ENCODE results near the gene PWWP2B.
A peak's percentile ranks its signal among the peaks of the same experiment; 100 is the strongest.

Gene PWWP2B

DNA sequence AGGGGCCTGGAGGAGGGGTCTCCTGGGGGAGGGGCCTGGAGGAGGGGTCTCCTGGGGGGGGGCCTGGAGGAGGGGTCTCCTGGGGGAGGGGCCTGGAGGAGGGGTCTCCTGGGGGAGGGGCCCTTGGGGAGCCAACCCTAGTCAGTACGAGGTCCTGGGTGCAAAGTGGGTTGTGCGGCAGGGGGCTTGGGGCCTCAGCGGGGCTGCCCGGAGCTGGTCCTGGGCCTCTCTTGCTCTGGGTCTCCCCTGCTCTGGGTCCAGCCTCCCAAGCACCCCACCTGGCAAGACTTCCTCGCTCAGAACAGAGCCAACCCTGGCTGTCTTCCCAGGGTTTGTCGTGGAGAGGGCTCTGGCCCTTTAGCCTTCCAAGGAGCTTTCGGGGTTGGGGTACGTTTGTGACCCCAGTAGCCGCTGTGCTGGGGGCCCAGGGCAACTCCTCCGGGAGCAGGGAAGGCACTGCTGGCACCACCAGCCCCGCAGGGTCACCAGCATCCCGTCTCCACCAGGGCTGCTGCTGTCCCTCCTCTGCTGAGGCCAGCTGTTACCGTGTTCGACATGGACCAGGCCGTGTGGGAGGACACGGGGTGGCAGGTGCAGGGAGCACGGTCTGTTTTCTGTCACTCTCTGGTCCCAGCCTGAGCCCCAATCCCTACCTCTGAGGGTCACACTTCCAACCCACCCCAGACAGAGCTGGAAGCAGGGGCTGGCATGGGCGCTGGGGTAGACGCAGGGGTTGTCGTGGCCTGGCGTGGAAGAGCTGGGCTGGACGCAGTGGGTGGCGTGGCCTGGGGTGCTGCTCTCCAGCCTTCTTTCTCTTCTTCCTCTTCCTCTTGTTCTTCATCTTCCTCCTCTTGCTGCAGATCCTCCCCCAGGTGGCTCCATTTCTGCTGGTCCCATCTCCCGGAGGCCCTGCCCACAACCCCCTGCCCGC is 22.8 kb downstream of the PWWP2B start:
- DNase-seq (ENCODE audit: low spot score): no peak

DNA sequence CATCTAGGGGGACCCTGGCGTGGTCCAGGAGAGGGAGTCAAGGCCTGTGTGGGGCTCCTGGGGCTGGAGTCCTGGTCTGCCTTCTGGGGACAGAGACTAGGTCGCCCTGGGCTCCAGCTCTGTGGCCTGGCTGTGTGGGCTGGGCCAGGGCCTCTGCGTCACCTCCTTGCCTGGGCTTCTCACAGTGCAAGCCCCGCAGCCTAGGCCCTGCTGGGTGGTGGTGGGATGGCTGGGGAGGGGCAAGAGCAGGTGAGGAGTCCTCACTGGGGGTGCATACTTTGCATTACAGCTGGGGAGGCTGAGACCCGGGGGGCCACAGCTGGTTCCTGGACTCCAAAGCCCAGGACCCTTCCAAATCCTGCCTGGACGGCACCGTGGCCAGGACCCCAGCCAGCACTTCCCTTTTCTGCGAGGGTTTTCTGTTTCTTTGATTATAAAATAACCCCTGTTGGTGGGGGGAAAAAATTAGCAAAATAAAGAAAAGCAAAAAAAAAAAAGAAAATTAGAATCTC is 23.5 kb downstream of the PWWP2B start:
- no peak for DNase-seq (ENCODE audit: low spot score)

DNA sequence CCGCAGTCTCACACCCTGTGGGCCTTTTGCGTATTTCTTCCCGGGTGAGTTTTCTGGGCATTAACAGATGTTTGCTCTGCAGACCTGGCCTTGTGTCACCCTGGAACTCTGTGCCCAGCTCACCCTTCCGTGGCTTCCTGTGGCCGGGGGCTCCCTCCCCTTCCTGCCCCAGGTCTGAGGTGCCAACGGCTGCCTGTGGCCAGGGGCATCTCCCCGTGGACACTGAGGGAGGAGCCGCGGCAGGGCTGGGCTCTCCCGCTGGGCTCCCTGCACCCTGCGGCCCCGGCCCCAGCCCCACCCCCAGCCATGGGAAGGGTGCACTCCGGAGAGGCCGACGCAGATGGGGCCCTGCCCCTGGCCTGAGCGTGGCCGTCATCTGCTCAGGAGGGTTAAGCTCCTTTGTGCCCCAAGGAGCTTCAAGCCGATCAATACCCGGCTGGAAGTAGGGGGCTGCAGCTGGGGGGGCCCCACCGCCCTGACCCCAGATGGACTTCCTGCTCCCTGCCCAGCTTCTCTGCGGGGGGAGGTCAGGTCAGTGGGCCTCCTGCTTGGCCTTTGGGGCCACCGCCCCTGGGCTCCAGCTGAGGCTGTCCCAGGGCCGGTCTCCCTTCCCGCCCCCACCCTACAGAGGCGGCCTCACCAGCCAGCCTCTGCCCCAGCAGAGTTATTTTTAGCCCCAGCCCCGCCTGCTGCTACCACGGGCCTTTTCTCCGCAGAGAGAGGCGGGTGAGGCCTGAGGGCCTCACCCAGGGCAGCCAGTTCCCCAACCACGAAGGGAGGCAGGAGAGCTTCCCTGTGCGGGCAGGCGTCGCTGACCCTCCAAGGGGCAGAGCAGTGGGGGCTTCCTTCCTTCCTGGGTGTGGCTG is 24.2 kb downstream of the PWWP2B start:
- DNase-seq (ENCODE audit: low spot score): peak; percentile 92

DNA sequence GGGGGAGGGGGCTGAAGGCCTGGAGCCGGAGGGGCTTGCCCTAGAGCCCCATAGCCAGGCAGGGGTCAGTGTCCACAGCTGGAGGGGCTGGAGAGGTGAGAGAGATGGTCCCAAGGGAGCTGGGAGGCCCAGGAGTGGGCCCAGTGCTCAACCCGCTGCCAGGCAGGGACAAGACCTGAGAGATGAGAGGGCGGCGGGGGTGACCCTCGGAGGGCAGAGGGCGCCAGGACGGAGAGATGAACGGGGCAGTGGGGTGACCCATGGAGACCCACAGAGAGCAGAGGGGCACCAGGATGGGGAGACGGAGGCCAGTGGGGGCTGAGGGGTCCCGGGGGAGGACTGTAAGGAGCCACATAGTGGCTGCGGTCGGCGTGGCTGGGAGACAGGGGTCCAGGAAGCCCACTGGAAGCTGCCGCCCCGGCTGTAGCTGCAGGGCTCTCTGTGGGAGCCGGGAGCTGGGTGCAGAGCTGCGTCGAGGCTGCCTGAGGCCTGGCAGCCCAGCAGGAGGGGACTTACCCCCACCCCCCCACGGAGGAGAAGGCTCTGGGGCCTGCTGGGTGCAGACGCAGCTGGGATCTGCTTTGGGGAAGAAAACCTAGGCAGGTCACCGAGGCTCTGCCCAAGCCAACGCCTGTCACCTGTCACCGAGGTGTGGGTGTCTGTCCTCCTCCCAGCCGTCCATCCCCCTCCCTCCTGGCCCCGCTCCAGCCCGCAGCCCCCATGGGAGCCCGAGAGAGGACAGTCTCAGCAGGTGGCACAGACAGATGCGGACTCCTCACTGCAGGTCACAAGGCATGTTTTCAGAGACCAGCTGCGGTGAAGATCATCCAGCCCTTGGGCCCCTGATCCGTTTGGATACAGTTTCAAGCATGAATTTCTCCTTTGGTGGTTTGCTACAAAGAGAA is 25.1 kb downstream of the PWWP2B start:
- no peak for DNase-seq (ENCODE audit: low spot score)

DNA sequence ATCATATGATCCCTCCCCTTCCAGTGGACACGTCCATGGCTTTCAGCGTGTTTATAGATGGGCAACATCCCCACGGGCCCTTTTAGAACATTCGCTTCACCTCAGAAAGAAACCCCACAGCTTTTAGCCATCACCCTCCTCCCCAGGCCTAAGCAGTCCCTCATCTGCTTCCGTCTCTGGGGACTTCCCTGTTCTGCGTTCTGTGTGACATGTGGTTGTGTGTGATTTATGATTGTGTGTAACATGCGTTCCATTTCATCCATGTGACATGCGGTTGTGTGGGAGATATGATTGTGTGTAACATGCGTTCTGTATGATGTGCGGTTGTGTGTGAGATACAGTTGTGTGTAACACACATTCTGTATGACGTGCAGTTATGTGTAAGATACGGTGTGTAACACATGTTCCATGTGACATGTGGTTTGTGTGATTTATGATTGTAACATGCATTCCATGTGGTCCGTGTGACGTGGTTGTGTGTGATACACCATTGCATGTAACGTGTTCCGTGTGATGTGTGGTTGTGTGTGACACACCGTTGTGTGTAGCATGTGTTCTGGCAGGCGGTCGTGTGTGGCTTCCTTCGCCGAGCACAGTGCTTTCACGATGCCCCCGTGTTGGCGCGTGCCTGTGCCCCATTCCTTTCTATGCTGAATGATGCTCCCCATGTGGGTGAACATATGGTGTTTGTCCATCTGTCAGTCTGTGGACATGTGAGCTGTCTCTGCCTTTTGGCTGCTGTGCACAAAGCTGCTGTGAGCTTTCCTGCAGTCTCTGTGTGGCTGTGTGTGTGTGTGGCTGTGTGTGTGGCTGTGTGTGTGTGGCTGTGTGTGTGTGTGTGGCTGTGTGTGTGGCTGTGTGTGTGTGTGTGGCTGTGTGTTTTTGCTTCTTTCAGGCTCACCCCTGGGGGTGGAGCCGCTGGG is 26.2 kb downstream of the PWWP2B start:
- DNase-seq (ENCODE audit: low spot score): no peak

DNA sequence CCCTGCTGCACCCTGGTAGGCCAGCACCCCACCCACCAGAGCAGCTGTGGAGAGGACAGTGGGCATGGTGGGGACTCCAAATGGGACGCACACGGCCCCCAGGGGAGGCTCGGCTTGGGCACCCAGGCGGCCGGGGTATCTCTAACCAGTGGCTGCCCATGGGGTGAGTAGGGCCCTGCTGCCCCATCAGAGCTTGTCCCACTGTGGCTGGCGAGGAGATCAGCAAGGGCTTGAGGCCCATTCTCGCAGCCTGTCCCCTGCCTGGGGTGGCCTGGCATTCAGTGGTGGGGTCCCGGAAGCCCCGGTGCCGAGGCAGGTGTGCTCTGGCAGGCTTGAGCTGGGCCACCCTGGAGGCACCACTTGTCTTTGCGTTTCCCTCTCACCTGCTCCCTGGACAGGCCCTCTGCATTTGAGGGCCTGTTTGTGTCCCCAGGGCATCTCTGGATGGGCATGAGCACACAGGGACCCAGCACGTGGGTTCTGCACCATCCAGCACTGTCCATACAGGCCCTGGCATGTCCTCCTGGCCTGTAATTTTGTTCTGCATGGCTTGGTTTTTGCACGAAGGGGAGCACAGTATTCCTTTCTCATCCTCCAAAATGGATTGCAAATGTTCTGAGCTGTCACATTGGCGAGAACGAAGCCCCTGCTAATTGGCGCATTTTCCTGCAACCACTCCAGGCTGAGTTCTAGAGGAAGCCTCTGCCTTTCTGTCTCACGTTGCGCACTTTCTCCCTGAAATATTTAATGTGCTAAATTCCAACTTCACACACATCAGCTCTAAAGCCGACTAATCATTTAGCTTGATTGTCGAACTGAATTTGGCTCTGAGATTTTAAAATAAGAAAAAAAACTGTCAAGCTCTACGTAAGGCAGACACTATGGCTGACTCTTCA is 27.2 kb downstream of the PWWP2B start:
- no peak for DNase-seq (ENCODE audit: low spot score)

DNA sequence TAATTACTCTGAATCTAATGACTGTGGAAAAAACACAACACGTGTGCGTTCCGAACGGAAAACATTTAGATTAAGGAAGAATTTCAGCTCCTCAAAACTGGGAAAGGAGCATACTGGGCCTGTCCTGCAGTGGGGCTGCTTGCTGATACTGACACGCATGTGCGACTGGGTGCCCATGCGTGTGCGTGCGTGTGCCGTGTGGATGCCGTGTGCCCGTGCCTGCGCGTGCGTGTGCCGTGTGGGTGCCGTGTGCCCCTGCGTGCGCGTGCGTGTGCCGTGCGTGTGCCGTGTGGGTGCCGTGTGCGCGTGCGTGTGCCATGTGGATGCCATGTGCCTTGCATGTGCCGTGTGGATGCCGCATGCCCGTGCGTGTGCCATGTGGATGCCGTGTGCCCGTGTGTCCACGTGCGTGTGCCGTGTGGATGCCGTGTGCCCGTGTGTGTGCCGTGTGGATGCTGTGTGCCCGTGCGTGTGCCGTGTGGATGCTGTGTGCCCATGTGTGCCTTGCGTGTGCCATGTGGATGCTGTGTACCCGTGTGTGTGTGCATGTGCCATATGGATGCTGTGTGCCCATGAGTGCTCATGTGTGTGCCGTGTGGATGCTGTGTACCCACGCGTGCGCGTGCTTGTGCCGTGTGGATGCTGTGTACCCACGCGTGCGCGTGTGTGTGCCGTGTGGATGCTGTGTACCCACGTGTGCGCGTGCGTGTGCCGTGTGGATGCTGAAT is 28.2 kb downstream of the PWWP2B start:
- DNase-seq (ENCODE audit: low spot score): no peak

DNA sequence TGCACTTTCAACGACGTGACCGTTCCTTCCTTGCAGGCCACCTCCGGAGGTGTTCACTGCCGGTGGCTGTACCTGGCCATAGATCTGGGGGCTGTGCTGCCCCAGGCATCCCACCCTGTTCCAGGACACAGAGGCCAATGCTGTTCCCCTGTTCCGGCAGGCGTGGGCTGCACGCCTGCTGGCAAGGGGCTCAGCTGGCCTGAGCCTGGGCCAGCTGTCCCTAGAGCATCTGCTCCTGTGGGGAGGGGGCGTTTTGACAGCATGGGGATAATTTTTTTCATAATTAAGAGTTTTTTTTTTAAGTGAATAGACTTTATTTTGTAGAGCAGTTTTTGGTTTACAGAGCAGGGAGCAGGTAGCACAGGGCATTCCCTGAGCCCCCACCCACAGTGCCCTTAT is 28.8 kb downstream of the PWWP2B start:
- no peak for DNase-seq (ENCODE audit: low spot score)

DNA sequence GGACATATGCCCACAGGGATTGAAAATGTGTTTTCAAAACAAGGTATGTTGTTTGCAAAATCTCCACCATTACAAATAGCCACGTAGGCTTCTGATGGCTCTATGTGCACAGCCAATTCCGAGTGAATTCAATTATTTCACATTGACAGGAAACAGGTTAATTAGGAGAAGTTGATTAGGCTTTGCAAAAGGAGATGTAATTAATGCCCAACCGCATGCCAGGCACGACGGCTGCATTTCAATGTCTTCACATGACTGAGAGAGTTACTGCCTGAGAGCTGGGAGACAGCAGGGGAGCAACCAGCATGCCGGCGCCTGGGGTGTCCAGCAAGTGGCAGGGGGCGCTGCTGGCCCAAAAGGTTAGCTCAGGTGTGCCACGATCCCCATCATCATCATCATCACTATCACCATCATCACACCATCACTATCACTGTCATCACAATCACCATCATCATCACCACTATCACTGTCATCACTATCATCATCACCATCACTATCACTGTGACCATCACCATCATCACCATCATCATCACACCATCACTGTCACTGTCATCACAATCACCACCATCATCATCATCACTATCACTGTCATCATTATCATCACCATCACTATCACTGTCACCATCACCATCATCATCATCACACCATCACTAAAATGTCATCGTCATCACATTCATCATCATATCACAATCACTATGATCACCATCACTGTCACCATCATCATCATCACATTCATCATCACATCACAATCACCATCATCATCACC is 30.2 kb downstream of the PWWP2B start:
- DNase-seq (ENCODE audit: low spot score): no peak

DNA sequence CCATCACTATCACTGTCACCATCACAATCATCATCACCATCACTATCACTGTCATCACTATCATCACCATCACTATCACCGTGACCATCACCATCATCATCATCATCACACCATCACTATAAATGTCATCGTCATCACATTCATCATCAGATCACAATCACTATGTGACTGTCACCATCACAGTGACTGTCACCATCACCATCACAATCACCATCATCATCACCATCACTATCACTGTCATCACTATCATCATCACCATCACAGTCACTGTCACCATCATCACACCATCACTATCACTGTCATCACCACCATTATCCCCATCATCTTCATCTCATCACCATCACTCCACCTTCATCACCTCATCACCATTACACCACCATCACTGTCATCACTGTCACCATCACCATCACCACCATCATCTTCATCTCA is 31.0 kb downstream of the PWWP2B start:
- no peak for DNase-seq (ENCODE audit: low spot score)

DNA sequence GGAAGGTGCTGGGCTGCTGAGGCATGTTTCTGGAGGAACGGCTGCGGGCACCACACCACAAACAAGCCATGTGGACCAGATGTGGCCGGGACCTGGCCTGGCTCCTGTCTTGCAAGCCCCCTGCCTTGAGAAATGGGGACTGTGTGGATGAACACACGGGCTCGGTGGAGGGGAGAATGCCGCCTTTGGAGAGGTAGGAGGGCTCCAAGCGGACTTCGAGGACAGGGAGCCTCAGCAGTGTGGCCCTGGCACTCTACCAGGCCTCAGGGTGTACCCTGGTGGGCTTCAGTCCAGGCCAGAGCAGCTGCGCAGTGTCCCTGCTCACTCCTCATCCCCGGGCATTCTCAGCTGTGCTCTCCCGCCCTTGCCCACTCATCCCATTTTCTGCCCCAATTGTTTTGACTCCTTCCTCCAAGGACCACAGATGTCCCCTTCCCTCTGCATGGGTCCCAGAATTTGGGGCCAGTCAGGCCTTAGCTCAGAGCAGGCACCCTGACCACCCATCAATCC is 31.5 kb downstream of the PWWP2B start:
- DNase-seq (ENCODE audit: low spot score): no peak

DNA sequence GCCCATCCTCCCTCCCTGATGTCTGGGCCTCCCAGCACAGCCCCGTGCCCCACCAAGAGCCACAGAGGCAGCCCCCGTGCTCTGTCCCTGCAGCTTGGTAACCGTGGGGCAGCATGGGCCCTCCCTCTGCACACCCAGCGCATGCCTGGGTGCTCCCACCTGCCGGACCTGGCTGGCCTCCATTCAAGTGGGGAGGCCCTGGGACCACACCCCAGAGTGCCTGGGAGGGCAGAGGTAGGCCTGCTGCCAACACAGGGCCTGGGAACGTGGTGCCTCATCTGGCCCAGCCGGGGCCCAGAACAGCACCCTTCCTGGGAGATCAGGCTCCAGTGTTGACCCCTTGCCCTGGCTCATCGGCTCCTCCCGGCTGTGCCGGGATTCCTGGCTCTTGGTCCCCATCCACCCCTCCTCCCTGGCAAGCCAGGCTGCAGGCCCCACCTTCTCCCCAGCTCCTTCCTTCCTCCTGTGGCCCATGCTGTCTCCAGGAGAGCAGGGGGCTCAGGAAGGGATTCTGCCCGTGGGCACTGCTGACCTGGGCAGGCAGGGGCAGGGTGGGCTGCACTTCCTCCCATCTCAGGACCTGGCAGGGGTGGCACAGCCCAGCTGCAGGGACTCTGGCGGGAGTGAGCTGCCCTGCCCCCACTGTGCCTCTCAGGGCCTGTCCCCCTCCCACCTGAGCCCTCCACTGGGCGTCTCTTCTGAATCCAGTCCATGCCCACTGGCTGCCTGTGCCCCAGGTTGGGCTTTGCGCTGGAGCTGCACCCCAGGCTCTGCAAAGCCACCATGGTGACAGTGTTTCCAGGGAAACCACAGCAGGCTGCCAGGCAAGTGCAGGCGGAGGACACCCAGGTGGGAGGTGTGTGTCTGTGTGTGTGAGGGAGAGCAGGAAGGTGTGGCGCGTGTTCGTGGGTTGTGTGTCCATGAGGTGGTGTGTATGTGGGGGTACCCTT is 32.6 kb downstream of the PWWP2B start:
- DNase-seq (ENCODE audit: low spot score): no peak

DNA sequence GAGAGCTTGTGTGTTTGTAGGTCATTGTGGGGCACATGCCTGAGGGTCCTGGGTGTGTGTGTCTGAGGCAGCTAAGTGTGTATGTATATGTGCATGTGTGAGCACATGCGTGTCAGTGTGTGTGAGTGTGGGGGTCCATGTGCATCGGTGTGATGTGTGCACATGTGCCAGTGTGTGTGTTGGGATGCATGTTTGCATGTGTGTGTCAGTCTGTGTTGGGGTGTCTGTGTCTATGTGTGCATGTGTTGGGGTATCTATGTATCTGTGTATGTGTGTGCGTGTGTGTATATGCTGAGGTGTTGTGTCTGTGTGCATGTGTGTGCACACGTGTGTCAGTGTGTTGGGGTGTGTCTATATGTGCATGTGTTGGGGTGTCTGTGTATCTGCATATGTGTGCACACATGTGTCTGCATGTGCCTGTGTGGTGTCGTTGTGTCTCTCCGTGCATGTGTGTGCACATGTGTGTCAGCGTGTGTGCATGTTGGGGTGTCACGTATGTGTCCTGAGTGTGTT is 33.3 kb downstream of the PWWP2B start:
- no peak for DNase-seq (ENCODE audit: low spot score)

DNA sequence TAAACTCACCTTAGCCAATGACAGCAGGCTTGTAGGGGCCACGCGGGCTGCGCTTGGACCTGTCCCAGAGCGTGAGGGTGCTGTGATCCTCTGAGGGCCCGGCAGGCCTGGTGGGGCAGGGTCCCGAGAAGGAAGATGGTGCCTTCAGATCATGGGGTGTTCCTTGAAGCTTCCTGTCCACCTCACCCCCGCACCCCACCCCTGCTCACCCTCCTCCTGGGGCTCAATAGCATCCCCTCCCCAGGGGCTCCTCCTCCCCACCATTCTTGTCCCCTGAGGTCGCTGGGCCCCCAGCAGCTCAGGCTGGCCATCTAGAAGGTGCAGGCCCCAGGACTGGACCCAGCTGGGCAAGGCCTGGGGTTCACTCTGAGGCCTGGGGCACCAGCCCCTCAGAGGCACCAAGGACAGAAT is 33.9 kb downstream of the PWWP2B start:
- DNase-seq (ENCODE audit: low spot score): no peak

DNA sequence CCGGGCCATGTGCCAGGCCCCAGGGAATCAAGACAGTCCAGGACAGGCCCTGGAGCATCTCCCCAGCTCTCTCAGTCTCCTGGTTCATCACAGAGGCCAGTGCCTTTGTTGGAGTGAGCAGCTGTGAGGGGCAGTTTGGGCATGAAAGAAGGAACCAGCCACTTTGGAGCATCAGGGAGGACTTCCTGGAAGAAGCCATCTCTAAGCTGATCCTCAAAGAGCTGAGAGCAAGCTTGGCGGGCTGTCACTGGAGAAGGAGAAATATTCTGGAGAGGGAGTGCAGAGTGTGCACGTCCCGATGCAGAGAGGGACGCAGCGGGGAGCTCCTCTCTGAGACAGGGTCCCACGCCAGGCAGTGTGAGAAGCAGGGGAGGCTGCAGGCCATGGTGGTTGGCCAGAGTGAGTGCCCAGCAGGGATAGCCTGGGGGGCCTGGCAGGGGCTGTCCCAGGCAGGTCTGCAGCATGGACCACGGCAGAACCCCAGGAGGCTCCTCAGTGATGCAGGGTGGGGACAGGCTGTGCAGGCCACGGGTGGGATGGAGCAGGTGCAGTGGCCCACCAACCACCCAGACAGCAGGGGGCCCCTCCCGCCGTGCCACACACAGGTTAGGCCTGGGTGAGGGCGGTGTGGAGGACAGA is 34.7 kb downstream of the PWWP2B start:
- no peak for DNase-seq (ENCODE audit: low spot score)

DNA sequence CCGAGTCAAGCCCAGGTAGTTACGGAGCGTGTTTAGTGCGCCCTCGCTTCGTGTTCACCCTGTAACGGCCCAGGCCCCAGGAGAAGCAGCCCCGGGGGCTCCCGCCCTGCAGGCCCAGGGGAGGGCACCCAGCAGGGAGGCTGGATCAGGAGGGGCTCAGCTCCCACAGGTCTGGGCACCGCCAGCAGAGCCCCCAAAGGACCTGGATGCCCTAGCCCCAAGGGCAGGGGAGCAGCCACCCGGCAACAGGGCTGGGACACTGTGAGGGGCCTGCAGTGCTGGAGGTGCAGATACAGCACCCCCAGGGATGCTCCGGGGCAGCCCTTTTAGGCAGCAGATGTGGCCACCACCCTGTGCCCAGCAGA is 35.2 kb downstream of the PWWP2B start:
- no peak for DNase-seq (ENCODE audit: low spot score)
